ENCODE measurements around the gene STPG4.
"Not testable (repeated sequence)": the region's sequence is repeated elsewhere in the genome, so short reads cannot be mapped to it uniquely, and the experiment has no call there.

STPG4 gene

GRCh38 chr2:47127862-47128543 lies 27.1 kb downstream of the STPG4 start:
- no peaks in the 10 kb centered on the region for H3K27me3 ChIP-seq (ENCODE audit: control insufficient read depth in 1 of 2, insufficient read depth in 2 of 2, low read length in 2 of 2)
- no peaks in the 10 kb centered on the region for H3K9me3 ChIP-seq (ENCODE audit: control insufficient read depth in 2 of 2, low read length in 2 of 2)
- H3K27ac ChIP-seq (ENCODE audit: low read length): no peak overlapping the region
- H3K36me3 ChIP-seq (ENCODE audit: control insufficient read depth in 2 of 2, insufficient read depth in 2 of 2, low read length in 2 of 2): no peaks in the 10 kb centered on the region
- H3K9ac ChIP-seq (ENCODE audit: low read length in 2 of 2): no peak overlapping the region
- no peaks in the 10 kb centered on the region for H3K4me1 ChIP-seq (ENCODE audit: control insufficient read depth, insufficient read depth, low read length)
- no peak overlapping the region for H3K4me3 ChIP-seq (ENCODE audit: low read length in 2 of 2)

GRCh38 chr2:47126783-47127182 lies 28.3 kb downstream of the STPG4 start:
- Histone ChIP-seq H3K9ac (ENCODE audit: low read length in 2 of 2) (no peak overlapping the region), H3K27me3 (ENCODE audit: control insufficient read depth in 1 of 2, insufficient read depth in 2 of 2, low read length in 2 of 2) (no peaks in the 10 kb centered on the region), H3K9me3 (ENCODE audit: control insufficient read depth in 2 of 2, low read length in 2 of 2) (no peaks in the 10 kb centered on the region), H3K4me1 (ENCODE audit: control insufficient read depth, insufficient read depth, low read length) (no peaks in the 10 kb centered on the region), H3K27ac (ENCODE audit: low read length) (no peak overlapping the region), H3K36me3 (ENCODE audit: control insufficient read depth in 2 of 2, insufficient read depth in 2 of 2, low read length in 2 of 2) (no peaks in the 10 kb centered on the region), H3K4me3 (ENCODE audit: low read length in 2 of 2) (no peak overlapping the region)

- H3K27ac ChIP-seq (ENCODE audit: low read length); H3K9me3 ChIP-seq (ENCODE audit: control insufficient read depth in 2 of 2, low read length in 2 of 2); H3K4me1 ChIP-seq (ENCODE audit: control insufficient read depth, insufficient read depth, low read length); H3K9ac ChIP-seq (ENCODE audit: low read length in 2 of 2); H3K27me3 ChIP-seq (ENCODE audit: control insufficient read depth in 1 of 2, insufficient read depth in 2 of 2, low read length in 2 of 2); H3K36me3 ChIP-seq (ENCODE audit: control insufficient read depth in 2 of 2, insufficient read depth in 2 of 2, low read length in 2 of 2); H3K4me3 ChIP-seq (ENCODE audit: low read length in 2 of 2): not testable (repeated sequence)
These were observed 30.4 kb downstream of the STPG4 start for GRCh38 chr2:47124740-47125139.

GRCh38 chr2:47120424-47120823 lies 34.7 kb downstream of the STPG4 start:
- not testable (repeated sequence) for H3K36me3 ChIP-seq (ENCODE audit: control insufficient read depth in 2 of 2, insufficient read depth in 2 of 2, low read length in 2 of 2); H3K27me3 ChIP-seq (ENCODE audit: control insufficient read depth in 1 of 2, insufficient read depth in 2 of 2, low read length in 2 of 2); H3K9me3 ChIP-seq (ENCODE audit: control insufficient read depth in 2 of 2, low read length in 2 of 2); H3K4me1 ChIP-seq (ENCODE audit: control insufficient read depth, insufficient read depth, low read length); H3K27ac ChIP-seq (ENCODE audit: low read length); H3K4me3 ChIP-seq (ENCODE audit: low read length in 2 of 2); H3K9ac ChIP-seq (ENCODE audit: low read length in 2 of 2)

- H3K9ac ChIP-seq (ENCODE audit: low read length in 2 of 2): no peak overlapping the region
- H3K9me3 ChIP-seq (ENCODE audit: control insufficient read depth in 2 of 2, low read length in 2 of 2): no peaks in the 10 kb centered on the region
- H3K36me3 ChIP-seq (ENCODE audit: control insufficient read depth in 2 of 2, insufficient read depth in 2 of 2, low read length in 2 of 2): no peaks in the 10 kb centered on the region
- no peak overlapping the region for H3K4me3 ChIP-seq (ENCODE audit: low read length in 2 of 2)
- H3K4me1 ChIP-seq (ENCODE audit: control insufficient read depth, insufficient read depth, low read length): no peaks in the 10 kb centered on the region
- no peaks in the 10 kb centered on the region for H3K27me3 ChIP-seq (ENCODE audit: control insufficient read depth in 1 of 2, insufficient read depth in 2 of 2, low read length in 2 of 2)
- H3K27ac ChIP-seq (ENCODE audit: low read length): no peak overlapping the region
These were observed 36.1 kb downstream of the STPG4 start for GRCh38 chr2:47119001-47119400.

- no peaks in the 10 kb centered on the region for H3K4me1 ChIP-seq (ENCODE audit: control insufficient read depth, insufficient read depth, low read length)
- no peaks in the 10 kb centered on the region for H3K9me3 ChIP-seq (ENCODE audit: control insufficient read depth in 2 of 2, low read length in 2 of 2)
- no peak overlapping the region for H3K4me3 ChIP-seq (ENCODE audit: low read length in 2 of 2)
- no peaks in the 10 kb centered on the region for H3K36me3 ChIP-seq (ENCODE audit: control insufficient read depth in 2 of 2, insufficient read depth in 2 of 2, low read length in 2 of 2)
- no peak overlapping the region for H3K27ac ChIP-seq (ENCODE audit: low read length)
- no peak overlapping the region for H3K9ac ChIP-seq (ENCODE audit: low read length in 2 of 2)
- H3K27me3 ChIP-seq (ENCODE audit: control insufficient read depth in 1 of 2, insufficient read depth in 2 of 2, low read length in 2 of 2): no peaks in the 10 kb centered on the region
These were observed 36.5 kb downstream of the STPG4 start for GRCh38 chr2:47118581-47118980.

- H3K9me3 ChIP-seq (ENCODE audit: control insufficient read depth in 2 of 2, low read length in 2 of 2): no peaks in the 10 kb centered on the region
- no peak overlapping the region for H3K4me3 ChIP-seq (ENCODE audit: low read length in 2 of 2)
- H3K4me1 ChIP-seq (ENCODE audit: control insufficient read depth, insufficient read depth, low read length): no peaks in the 10 kb centered on the region
- no peak overlapping the region for H3K9ac ChIP-seq (ENCODE audit: low read length in 2 of 2)
- no peak overlapping the region for H3K27ac ChIP-seq (ENCODE audit: low read length)
- no peaks in the 10 kb centered on the region for H3K36me3 ChIP-seq (ENCODE audit: control insufficient read depth in 2 of 2, insufficient read depth in 2 of 2, low read length in 2 of 2)
- H3K27me3 ChIP-seq (ENCODE audit: control insufficient read depth in 1 of 2, insufficient read depth in 2 of 2, low read length in 2 of 2): no peaks in the 10 kb centered on the region
These were observed 42.3 kb downstream of the STPG4 start for GRCh38 chr2:47112665-47113435.

- Histone ChIP-seq H3K4me3 (ENCODE audit: low read length in 2 of 2) (no peak overlapping the region), H3K27ac (ENCODE audit: low read length) (no peak overlapping the region), H3K27me3 (ENCODE audit: control insufficient read depth in 1 of 2, insufficient read depth in 2 of 2, low read length in 2 of 2) (no peaks in the 10 kb centered on the region), H3K4me1 (ENCODE audit: control insufficient read depth, insufficient read depth, low read length) (no peaks in the 10 kb centered on the region), H3K36me3 (ENCODE audit: control insufficient read depth in 2 of 2, insufficient read depth in 2 of 2, low read length in 2 of 2) (no peaks in the 10 kb centered on the region), H3K9ac (ENCODE audit: low read length in 2 of 2) (no peak overlapping the region), H3K9me3 (ENCODE audit: control insufficient read depth in 2 of 2, low read length in 2 of 2) (no peaks in the 10 kb centered on the region)
These were observed 45.4 kb downstream of the STPG4 start for GRCh38 chr2:47109680-47110079.

- Histone ChIP-seq H3K27ac (ENCODE audit: low read length) (no peak overlapping the region), H3K36me3 (ENCODE audit: control insufficient read depth in 2 of 2, insufficient read depth in 2 of 2, low read length in 2 of 2) (no peaks in the 10 kb centered on the region), H3K4me1 (ENCODE audit: control insufficient read depth, insufficient read depth, low read length) (no peaks in the 10 kb centered on the region), H3K9me3 (ENCODE audit: control insufficient read depth in 2 of 2, low read length in 2 of 2) (no peaks in the 10 kb centered on the region), H3K9ac (ENCODE audit: low read length in 2 of 2) (no peak overlapping the region), H3K27me3 (ENCODE audit: control insufficient read depth in 1 of 2, insufficient read depth in 2 of 2, low read length in 2 of 2) (no peaks in the 10 kb centered on the region), H3K4me3 (ENCODE audit: low read length in 2 of 2) (no peak overlapping the region)
These were observed 46.1 kb downstream of the STPG4 start for GRCh38 chr2:47109007-47109375.

GRCh38 chr2:47108267-47109006 lies 46.7 kb downstream of the STPG4 start:
- not testable (repeated sequence) for H3K27ac ChIP-seq (ENCODE audit: low read length); H3K4me3 ChIP-seq (ENCODE audit: low read length in 2 of 2); H3K9me3 ChIP-seq (ENCODE audit: control insufficient read depth in 2 of 2, low read length in 2 of 2); H3K27me3 ChIP-seq (ENCODE audit: control insufficient read depth in 1 of 2, insufficient read depth in 2 of 2, low read length in 2 of 2); H3K9ac ChIP-seq (ENCODE audit: low read length in 2 of 2); H3K4me1 ChIP-seq (ENCODE audit: control insufficient read depth, insufficient read depth, low read length); H3K36me3 ChIP-seq (ENCODE audit: control insufficient read depth in 2 of 2, insufficient read depth in 2 of 2, low read length in 2 of 2)

GRCh38 chr2:47107201-47107600 lies 47.9 kb downstream of the STPG4 start:
- not testable (repeated sequence) for H3K27me3 ChIP-seq (ENCODE audit: control insufficient read depth in 1 of 2, insufficient read depth in 2 of 2, low read length in 2 of 2); H3K9ac ChIP-seq (ENCODE audit: low read length in 2 of 2); H3K27ac ChIP-seq (ENCODE audit: low read length); H3K9me3 ChIP-seq (ENCODE audit: control insufficient read depth in 2 of 2, low read length in 2 of 2); H3K4me3 ChIP-seq (ENCODE audit: low read length in 2 of 2); H3K36me3 ChIP-seq (ENCODE audit: control insufficient read depth in 2 of 2, insufficient read depth in 2 of 2, low read length in 2 of 2); H3K4me1 ChIP-seq (ENCODE audit: control insufficient read depth, insufficient read depth, low read length)

Data from stomach smooth muscle (tissue), 2 donors.